H9 (cell line): Measurements from ENCODE around the gene C1orf74. TPM values are rescaled to one million over a fixed set of nuclear protein-coding genes. Genes with fewer than 3 reads are reported as not detected.

ENCODE experiments used
- DNase-seq: peaks from one replicate; pipeline ENCODE4 v3.0.0-alpha.2; 2017
- H2AFZ ChIP-seq: one replicate; pipeline ENCODE4 v1.6.1; 2013; ENCODE audit warnings: mild to moderate bottlenecking, low read length, control low read depth, moderate library complexity
- H2AK5ac ChIP-seq: 2 replicates; pipeline ENCODE4 v1.6.1; 2013; ENCODE audit warnings: low read length, control low read depth, mixed read lengths; ENCODE audit not compliant: insufficient read length
- H2BK120ac ChIP-seq: one replicate; pipeline ENCODE4 v1.6.1; 2013; ENCODE audit warnings: low read depth, mild to moderate bottlenecking, low read length, control low read depth, inconsistent platforms; ENCODE audit not compliant: poor library complexity, severe bottlenecking
- H2BK12ac ChIP-seq: 2 replicates; pipeline ENCODE4 v1.6.1; 2013; ENCODE audit warnings: low read length, control low read depth, mixed read lengths, low read depth; ENCODE audit not compliant: insufficient read length
- H2BK15ac ChIP-seq: 2 replicates; pipeline ENCODE4 v1.6.1; 2013; ENCODE audit warnings: low read depth, low read length, control low read depth
- H2BK20ac ChIP-seq: one replicate; pipeline ENCODE4 v1.6.1; 2013; ENCODE audit warnings: low read depth, mild to moderate bottlenecking, low read length, control low read depth, inconsistent platforms; ENCODE audit not compliant: poor library complexity, severe bottlenecking
- H2BK5ac ChIP-seq: 2 replicates; pipeline ENCODE4 v1.6.1; 2013; ENCODE audit warnings: low read length, control low read depth, mixed read lengths; ENCODE audit not compliant: insufficient read length
- H3K14ac ChIP-seq: 2 replicates; pipeline ENCODE4 v1.6.1; 2013; ENCODE audit warnings: low read length, control low read depth; ENCODE audit not compliant: insufficient read depth
- H3K18ac ChIP-seq: 2 replicates; pipeline ENCODE4 v1.6.1; 2013; ENCODE audit warnings: low read depth, mild to moderate bottlenecking, mixed read lengths, low read length, control low read depth; ENCODE audit not compliant: insufficient read length
- H3K23ac ChIP-seq: 2 replicates; pipeline ENCODE4 v1.6.1; 2013; ENCODE audit warnings: low read length, control low read depth, mixed read lengths, low read depth; ENCODE audit not compliant: insufficient read length
- H3K23me2 ChIP-seq: 2 replicates; pipeline ENCODE4 v1.6.1; 2013; ENCODE audit warnings: low read depth, mild to moderate bottlenecking, mixed read lengths, low read length, control low read depth; ENCODE audit not compliant: insufficient read length, poor library complexity, severe bottlenecking
- H3K27ac ChIP-seq: 2 replicates; pipeline ENCODE4 v1.5.1; 2013; ENCODE audit warnings: low read length, control low read depth, mixed read lengths, low read depth; ENCODE audit not compliant: insufficient read length
- H3K27me3 ChIP-seq: 2 replicates; pipeline ENCODE4 v1.6.1; 2013; ENCODE audit warnings: low read length, control low read depth, inconsistent platforms; ENCODE audit not compliant: insufficient read depth
- H3K4ac ChIP-seq: 2 replicates; pipeline ENCODE4 v1.6.1; 2013; ENCODE audit warnings: low read depth, mild to moderate bottlenecking, control low read depth, inconsistent platforms, low read length, moderate library complexity
- H3K4me1 ChIP-seq: 2 replicates; pipeline ENCODE4 v1.6.1; 2013; ENCODE audit warnings: low read length, control low read depth, inconsistent platforms; ENCODE audit not compliant: insufficient read depth
- H3K4me2 ChIP-seq: 2 replicates; pipeline ENCODE4 v1.6.1; 2013; ENCODE audit warnings: low read length, control low read depth, mixed read lengths; ENCODE audit not compliant: insufficient read length, insufficient read depth
- H3K56ac ChIP-seq: 2 replicates; pipeline ENCODE4 v1.6.1; 2013; ENCODE audit warnings: low read depth, mild to moderate bottlenecking, mixed read lengths, low read length, control low read depth; ENCODE audit not compliant: insufficient read length
- H3K79me1 ChIP-seq: 2 replicates; pipeline ENCODE4 v1.6.1; 2013; ENCODE audit warnings: low read depth, mild to moderate bottlenecking, moderate library complexity, low read length, control low read depth, inconsistent platforms; ENCODE audit not compliant: insufficient read depth, poor library complexity, severe bottlenecking
- H3K79me2 ChIP-seq: 2 replicates; pipeline ENCODE4 v1.6.1; 2013; ENCODE audit warnings: low read length, control low read depth, inconsistent platforms; ENCODE audit not compliant: insufficient read depth
- H3K9ac ChIP-seq: 2 replicates; pipeline ENCODE4 v1.6.1; 2013; ENCODE audit warnings: low read length, control low read depth, mixed read lengths; ENCODE audit not compliant: insufficient read length; ENCODE audit errors: extremely low read depth
- H3K9me3 ChIP-seq: one replicate; pipeline ENCODE4 v1.6.1; 2013; ENCODE audit warnings: low read depth, low read length, inconsistent platforms; ENCODE audit not compliant: control insufficient read depth
- H3T11ph ChIP-seq: one replicate; pipeline ENCODE4 v1.6.1; 2013; ENCODE audit warnings: mild to moderate bottlenecking, low read length, control low read depth, inconsistent platforms
- H4K20me1 ChIP-seq: one replicate; pipeline ENCODE4 v1.6.1; 2013; ENCODE audit not compliant: control insufficient read depth, insufficient read length, insufficient read depth
- H4K5ac ChIP-seq: 2 replicates; pipeline ENCODE4 v1.6.1; 2013; ENCODE audit warnings: low read depth, mild to moderate bottlenecking, mixed read lengths, low read length, control low read depth; ENCODE audit not compliant: insufficient read length
- H4K8ac ChIP-seq: replicated peaks from 2 replicates; pipeline ENCODE4 v1.6.1; 2013; ENCODE audit warnings: low read length, control low read depth, mixed read lengths, low read depth; ENCODE audit not compliant: insufficient read length
- H4K91ac ChIP-seq: 2 replicates; pipeline ENCODE4 v1.6.1; 2013; ENCODE audit warnings: low read depth, mild to moderate bottlenecking, moderate library complexity, mixed read lengths, low read length, control low read depth; ENCODE audit not compliant: insufficient read length
- H3K27ac Mint-ChIP-seq, 3 experiments: 2 replicates in 2 of 3; 3 replicates in 1 of 3; pipeline ENCODE4 v1.8.0; 2020 to 2021; ENCODE audit warnings: mixed read lengths in 3 of 3, mild to moderate bottlenecking in 1 of 3, moderate library complexity in 1 of 3
- H3K27me3 Mint-ChIP-seq: 2 replicates; pipeline ENCODE4 v1.8.0; 2021; ENCODE audit warnings: low read depth, mild to moderate bottlenecking, moderate library complexity, mixed read lengths
- H3K36me3 Mint-ChIP-seq, 3 experiments: 2 replicates in 2 of 3; 3 replicates in 1 of 3; pipeline ENCODE4 v1.8.0; 2020 to 2021; ENCODE audit warnings: low read depth in 3 of 3, mixed read lengths in 3 of 3; ENCODE audit not compliant: insufficient read depth in 1 of 3
- H3K4me1 Mint-ChIP-seq, 2 experiments: 2 replicates each; pipeline ENCODE4 v1.8.0; 2020; ENCODE audit warnings: mixed read lengths in 2 of 2
- H3K4me3 Mint-ChIP-seq, 2 experiments: 2 replicates in 1 of 2; 3 replicates in 1 of 2; pipeline ENCODE4 v1.8.0; 2020 to 2021; ENCODE audit warnings: mild to moderate bottlenecking in 2 of 2, mixed read lengths in 2 of 2, moderate library complexity in 1 of 2
- H3K9me3 Mint-ChIP-seq, 2 experiments: 2 replicates in 1 of 2; 3 replicates in 1 of 2; pipeline ENCODE4 v1.8.0; 2020; ENCODE audit warnings: mild to moderate bottlenecking in 2 of 2, mixed read lengths in 2 of 2, moderate library complexity in 1 of 2
- CTCF ChIP-seq: fragments of 200-600 bp; sonication (generic); conservative IDR thresholded peaks from 3 replicates; pipeline ENCODE4 v1.8.0; 2021; ENCODE audit warnings: antibody characterized with exemption, mild to moderate bottlenecking
- WGBS: extraction: QIAGEN DNeasy Blood & Tissue Kit; methylation state at CpG from one replicate; pipeline ENCODE4 v1.1.7; 2013; ENCODE audit warnings: missing lambda C conversion rate, low lambda C conversion rate, mixed read lengths; ENCODE audit not compliant: insufficient read length; ENCODE audit errors: extremely low coverage; 5-methylcytosine and 5-hydroxymethylcytosine counted together
- total RNA-seq: library from RNA; stranded (reverse); gene quantifications from 2 replicates; pipeline ENCODE4 v1.2.1, GENCODE V29; 2021

Gene C1orf74
- total RNA-seq, 1 experiment from 2014 or later, result 2.4 TPM

GRCh38 chr1:209791920-209792319 lies 7.6 kb upstream of the C1orf74 start:
- Mint-ChIP-seq H3K4me1 (no peaks in the 10 kb centered on the region), H3K9me3 (no peaks in the 10 kb centered on the region), H3K36me3 (peaks cover 5 to 62% (median 54%) of the 10 kb centered on the region in 3 experiments; a peak in 6 of 7 replicates), H3K27ac (no peak overlapping the region), H3K4me3 (no peak overlapping the region), H3K27me3 (peaks cover 1% of the 10 kb centered on the region; the same call in 1 of the 2 replicates)
- Histone ChIP-seq H3K56ac (no peak overlapping the region), H3K4me2 (no peak overlapping the region), H2AFZ (no peak overlapping the region), H4K20me1 (no peaks in the 10 kb centered on the region), H3K4me1 (no peaks in the 10 kb centered on the region), H2BK15ac (no peak overlapping the region), H2BK12ac (no peak overlapping the region), H4K5ac (no peak overlapping the region), H2BK5ac (no peak overlapping the region), H3K79me2 (no peaks in the 10 kb centered on the region), H3K9ac (no peak overlapping the region), H3K23me2 (no peaks in the 10 kb centered on the region), H3K14ac (no peak overlapping the region), H4K8ac (no peak overlapping the region), H3T11ph (no peak overlapping the region), H3K4ac (no peak overlapping the region), H3K27me3 (no peaks in the 10 kb centered on the region), H3K18ac (no peak overlapping the region), H4K91ac (no peak overlapping the region), H2BK20ac (no peak overlapping the region), H2BK120ac (no peak overlapping the region), H3K79me1 (no peaks in the 10 kb centered on the region), H3K27ac (no peak overlapping the region), H3K9me3 (no peaks in the 10 kb centered on the region), H2AK5ac (no peak overlapping the region), H3K23ac (no peak overlapping the region)
- TF ChIP-seq CTCF, result no peak
- DNase-seq, result no peak
- WGBS, result no CpG with 5 or more reads among the region's 1 CpG
